K562 (cell line): ENCODE results near the gene ELOF1. TPM values are rescaled to one million over a fixed set of nuclear protein-coding genes. Genes with fewer than 3 reads are reported as not detected.

Source experiments
- CEBPB ChIP-seq: fragments of 450-650 bp; IDR thresholded peaks from 2 replicates; pipeline ENCODE4 v1.6.1; 2016; ENCODE audit warnings: missing genetic modification characterization, missing compliant biosample characterization
- CHCHD3 ChIP-seq: fragments of 250-450 bp; sonication (Bioruptor Pico); IDR thresholded peaks from 2 replicates; pipeline ENCODE4 v2.1.2; 2022; ENCODE audit warnings: mild to moderate bottlenecking
- CREB1 ChIP-seq, 2 experiments: sonication (generic) in 1 of 2; formaldehyde crosslinking in 1 of 2; IDR thresholded peaks; 2 replicates each; pipeline versions ENCODE4 v1.6.1 to v1.8.0; 2012 to 2022; ENCODE audit warnings: inconsistent platforms in 1 of 2, mild to moderate bottlenecking in 1 of 2, missing genetic modification reagents in 1 of 2, moderate library complexity in 1 of 2
- MEF2D ChIP-seq: conservative IDR thresholded peaks from 2 replicates; pipeline ENCODE4 v1.6.1; 2016; ENCODE audit warnings: low read depth, missing genetic modification characterization, missing compliant biosample characterization
- NCOA2 ChIP-seq, 2 experiments: fragments of 450-650 bp; IDR thresholded peaks; 2 replicates each; pipeline ENCODE4 v1.6.1; 2018; ENCODE audit warnings: mild to moderate bottlenecking in 2 of 2, moderate library complexity in 1 of 2; ENCODE audit not compliant: partially characterized antibody in 2 of 2
- NCOA4 ChIP-seq: fragments of 450-650 bp; IDR thresholded peaks from 2 replicates; pipeline ENCODE4 v1.6.1; 2018; ENCODE audit warnings: mild to moderate bottlenecking; ENCODE audit not compliant: partially characterized antibody
- NFATC3 ChIP-seq: fragments of 450-650 bp; IDR thresholded peaks from 2 replicates; pipeline ENCODE4 v1.6.1; 2017; ENCODE audit warnings: mild to moderate bottlenecking
- NFIC ChIP-seq: fragments of 450-650 bp; IDR thresholded peaks from 2 replicates; pipeline ENCODE4 v1.6.1; 2017; ENCODE audit warnings: mild to moderate bottlenecking, inconsistent platforms
- NR2F6 ChIP-seq: fragments of 450-650 bp; formaldehyde crosslinking; IDR thresholded peaks from 2 replicates; pipeline ENCODE4 v1.4.0; 2020; ENCODE audit warnings: mild to moderate bottlenecking
- POLR2H ChIP-seq: IDR thresholded peaks from 2 replicates; pipeline ENCODE4 v1.6.1; 2016; ENCODE audit warnings: missing genetic modification characterization, low read depth, mild to moderate bottlenecking, control low read depth, missing compliant biosample characterization, moderate library complexity
- PRPF4 ChIP-seq: fragments of 200-400 bp; formaldehyde crosslinking; IDR thresholded peaks from one replicate; pipeline ENCODE4 v1.6.1; 2017; ENCODE audit warnings: low read length, low read depth, mild to moderate bottlenecking; ENCODE audit not compliant: insufficient read depth, poor library complexity, severe bottlenecking
- U2AF2 ChIP-seq: fragments of 200-400 bp; formaldehyde crosslinking; optimal IDR thresholded peaks from 2 replicates; pipeline ENCODE3; 2017; ENCODE audit warnings: low read depth, mild to moderate bottlenecking, low read length
- YY1 ChIP-seq, 3 experiments: IDR thresholded peaks; 2 replicates each; pipeline ENCODE4 v1.6.1; 2011; ENCODE audit warnings: low read length in 2 of 3, mild to moderate bottlenecking in 2 of 3, moderate library complexity in 2 of 3, borderline replicate concordance in 1 of 3, control low read depth in 1 of 3, low read depth in 1 of 3; ENCODE audit not compliant: insufficient read depth in 3 of 3, insufficient replicate concordance in 2 of 3, control insufficient read depth in 1 of 3, insufficient read length in 1 of 3; ENCODE audit errors: extremely low read depth in 1 of 3
- ZNF41 ChIP-seq: fragments of 250-450 bp; sonication (Bioruptor Pico); conservative IDR thresholded peaks from 2 replicates; pipeline ENCODE4 v1.4.0; 2020; ENCODE audit warnings: mild to moderate bottlenecking
- ZNF785 ChIP-seq: fragments of 250-450 bp; sonication (Bioruptor Pico); IDR thresholded peaks from 2 replicates; pipeline ENCODE4 v1.4.0; 2020; ENCODE audit warnings: mild to moderate bottlenecking
- polyA plus RNA-seq, 8 experiments: library from polyadenylated mRNA; depleted of rRNA in 4 of 8; stranded (reverse) in 5 of 8; unstranded in 3 of 8; fragments of >200 nt; fragmentation: Nextera tagmentation in 2 of 8; fragmentation: Illumina TruSeq in 1 of 8; extraction: Ambion mirVana in 2 of 8; extraction: Trizol in 1 of 8; gene quantifications; 2 replicates each; pipeline versions ENCODE4 v1.2.1 to v1.2.3, GENCODE V29; 2011 to 2014; ENCODE audit warnings: inconsistent platforms in 1 of 8, missing spikeins in 1 of 8
- total RNA-seq, 7 experiments: library from RNA; depleted of rRNA in 6 of 7; stranded (reverse); fragments of >200 nt in 6 of 7; fragmentation: Illumina TruSeq in 2 of 7; extraction: Trizol in 2 of 7; gene quantifications; 2 replicates each; pipeline versions ENCODE4 v1.2.1 to v1.2.3, GENCODE V29; 2011 to 2021; ENCODE audit warnings: low replicate concordance in 1 of 7
- TF ChIP-seq, protein P1 (sequence below): fragments of 250-450 bp; sonication (Bioruptor Pico); IDR thresholded peaks from 2 replicates; pipeline ENCODE4 v1.8.0; 2022; ENCODE audit warnings: moderate library complexity, mild to moderate bottlenecking, inconsistent platforms
- TF ChIP-seq, protein P2 (sequence below): fragments of 150-350 bp; IDR thresholded peaks from 2 replicates; pipeline ENCODE4 v1.6.1; 2014; ENCODE audit warnings: low read depth, mild to moderate bottlenecking, low read length, borderline replicate concordance
- TF ChIP-seq, protein P3 (sequence below), 2 experiments: IDR thresholded peaks; 2 replicates each; pipeline ENCODE4 v1.6.1; 2011; ENCODE audit warnings: borderline replicate concordance in 1 of 2, control low read depth in 1 of 2, low read depth in 1 of 2, low read length in 1 of 2, mild to moderate bottlenecking in 1 of 2, mixed read lengths in 1 of 2, moderate library complexity in 1 of 2; ENCODE audit not compliant: insufficient read depth in 1 of 2, insufficient read length in 1 of 2, poor library complexity in 1 of 2, severe bottlenecking in 1 of 2; ENCODE audit errors: extremely low read depth in 1 of 2
- TF ChIP-seq, protein P4 (sequence below): IDR thresholded peaks from 2 replicates; pipeline ENCODE4 v1.6.1; 2014; ENCODE audit warnings: antibody characterized with exemption

ELOF1 gene
- total and polyA plus RNA-seq, 9 of the 15 experiments (the other 6 are each of a cell fraction or from before 2014, with no cell fraction given) = 16.7 to 147 (median 74.2) TPM

DNA sequence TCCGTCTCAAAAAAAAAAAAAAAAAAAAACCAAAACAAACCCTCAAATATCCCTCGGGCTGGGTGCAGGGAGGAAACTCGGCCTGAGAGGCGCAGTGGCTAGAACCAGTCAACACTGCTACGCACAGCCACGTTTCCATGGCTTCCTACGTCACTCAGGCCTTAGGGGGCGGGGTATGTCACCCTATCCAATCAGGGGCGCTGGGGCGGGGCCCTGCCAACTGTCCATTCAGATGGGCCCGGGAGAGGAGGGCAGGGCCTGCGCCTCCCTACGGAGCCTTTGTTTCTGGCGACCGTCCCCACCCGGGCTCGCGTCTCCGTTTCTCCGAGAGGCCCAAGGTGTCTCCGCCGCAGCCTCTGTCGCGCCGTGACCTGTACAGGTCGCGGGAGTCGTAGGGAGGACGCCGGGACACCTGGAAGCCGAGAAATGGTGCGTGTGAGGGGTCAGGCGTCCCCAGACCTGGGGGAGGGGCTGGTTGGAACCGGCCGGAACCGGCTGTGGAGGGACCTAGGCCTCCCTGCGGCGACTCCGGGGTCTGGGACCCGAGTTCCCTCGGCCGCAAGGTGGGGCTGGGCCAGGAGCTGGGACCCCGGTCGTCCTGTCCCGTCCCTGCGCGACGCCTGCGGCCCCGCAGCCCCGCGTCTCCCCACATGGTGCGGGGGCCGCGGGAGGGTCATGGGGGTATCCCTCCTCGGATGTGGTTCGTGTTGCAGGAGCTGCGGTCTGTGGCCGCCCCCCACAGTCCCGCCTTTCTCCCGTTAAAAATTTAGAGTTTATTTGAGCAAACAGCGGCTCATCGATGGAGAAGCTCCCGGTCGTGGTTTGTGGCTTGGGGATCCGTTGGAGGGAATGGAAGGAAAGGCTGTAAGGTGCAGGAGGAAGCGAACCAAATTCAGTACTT, 38.4 kb upstream of the ELOF1 start, which contains the start of gene ZNF627 (continued):
- TF ChIP-seq, protein P1, sequence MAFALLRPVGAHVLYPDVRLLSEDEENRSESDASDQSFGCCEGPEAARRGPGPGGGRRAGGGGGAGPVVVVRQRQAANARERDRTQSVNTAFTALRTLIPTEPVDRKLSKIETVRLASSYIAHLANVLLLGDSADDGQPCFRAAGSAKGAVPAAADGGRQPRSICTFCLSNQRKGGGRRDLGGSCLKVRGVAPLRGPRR (CRISPR knock-in tag) = no peak
- TF ChIP-seq, protein P2, sequence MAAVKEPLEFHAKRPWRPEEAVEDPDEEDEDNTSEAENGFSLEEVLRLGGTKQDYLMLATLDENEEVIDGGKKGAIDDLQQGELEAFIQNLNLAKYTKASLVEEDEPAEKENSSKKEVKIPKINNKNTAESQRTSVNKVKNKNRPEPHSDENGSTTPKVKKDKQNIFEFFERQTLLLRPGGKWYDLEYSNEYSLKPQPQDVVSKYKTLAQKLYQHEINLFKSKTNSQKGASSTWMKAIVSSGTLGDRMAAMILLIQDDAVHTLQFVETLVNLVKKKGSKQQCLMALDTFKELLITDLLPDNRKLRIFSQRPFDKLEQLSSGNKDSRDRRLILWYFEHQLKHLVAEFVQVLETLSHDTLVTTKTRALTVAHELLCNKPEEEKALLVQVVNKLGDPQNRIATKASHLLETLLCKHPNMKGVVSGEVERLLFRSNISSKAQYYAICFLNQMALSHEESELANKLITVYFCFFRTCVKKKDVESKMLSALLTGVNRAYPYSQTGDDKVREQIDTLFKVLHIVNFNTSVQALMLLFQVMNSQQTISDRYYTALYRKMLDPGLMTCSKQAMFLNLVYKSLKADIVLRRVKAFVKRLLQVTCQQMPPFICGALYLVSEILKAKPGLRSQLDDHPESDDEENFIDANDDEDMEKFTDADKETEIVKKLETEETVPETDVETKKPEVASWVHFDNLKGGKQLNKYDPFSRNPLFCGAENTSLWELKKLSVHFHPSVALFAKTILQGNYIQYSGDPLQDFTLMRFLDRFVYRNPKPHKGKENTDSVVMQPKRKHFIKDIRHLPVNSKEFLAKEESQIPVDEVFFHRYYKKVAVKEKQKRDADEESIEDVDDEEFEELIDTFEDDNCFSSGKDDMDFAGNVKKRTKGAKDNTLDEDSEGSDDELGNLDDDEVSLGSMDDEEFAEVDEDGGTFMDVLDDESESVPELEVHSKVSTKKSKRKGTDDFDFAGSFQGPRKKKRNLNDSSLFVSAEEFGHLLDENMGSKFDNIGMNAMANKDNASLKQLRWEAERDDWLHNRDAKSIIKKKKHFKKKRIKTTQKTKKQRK = no peak
- TF ChIP-seq ZNF785 (CRISPR knock-in tag) (no peak), NFATC3 (no peak), CREB1 (IDR thresholded peaks at IDR 0.05) (peak; percentile 72), CREB1 (CRISPR knock-in tag; IDR thresholded peaks at IDR 0.05) (peak; percentile 78), MEF2D (tag) (no peak), NFIC (peak; percentile 70), CHCHD3 (CRISPR knock-in tag) (0 out of 2 replicates have a peak, but pooled peaks have one; percentile 8), NR2F6 (CRISPR knock-in tag) (no peak), YY1 (IDR thresholded peaks at IDR 0.05; ENCODE audit: borderline replicate concordance in 1 of 3, control insufficient read depth in 1 of 3, extremely low read depth in 1 of 3, insufficient read depth in 3 of 3, insufficient read length in 1 of 3, insufficient replicate concordance in 2 of 3, low read depth in 1 of 3, low read length in 2 of 3) (peak in 2 of 3 experiments; percentile 10 to 46), NCOA4 (no peak), POLR2H (peak; percentile 95), PRPF4 (peak; percentile 58), CEBPB (tag) (no peak), NCOA2 (IDR thresholded peaks at IDR 0.05; ENCODE audit: partially characterized antibody in 2 of 2) (no peak), ZNF41 (CRISPR knock-in tag) (no peak), U2AF2 (no peak)
- TF ChIP-seq, protein P3, sequence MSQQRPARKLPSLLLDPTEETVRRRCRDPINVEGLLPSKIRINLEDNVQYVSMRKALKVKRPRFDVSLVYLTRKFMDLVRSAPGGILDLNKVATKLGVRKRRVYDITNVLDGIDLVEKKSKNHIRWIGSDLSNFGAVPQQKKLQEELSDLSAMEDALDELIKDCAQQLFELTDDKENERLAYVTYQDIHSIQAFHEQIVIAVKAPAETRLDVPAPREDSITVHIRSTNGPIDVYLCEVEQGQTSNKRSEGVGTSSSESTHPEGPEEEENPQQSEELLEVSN (IDR thresholded peaks at IDR 0.05; ENCODE audit: borderline replicate concordance in 1 of 2, extremely low read depth in 1 of 2, insufficient read depth in 1 of 2, insufficient read length in 1 of 2, low read depth in 1 of 2, low read length in 1 of 2, poor library complexity in 1 of 2, severe bottlenecking in 1 of 2) = peak in 1 of 2 experiments; percentile 58
- TF ChIP-seq, protein P4, sequence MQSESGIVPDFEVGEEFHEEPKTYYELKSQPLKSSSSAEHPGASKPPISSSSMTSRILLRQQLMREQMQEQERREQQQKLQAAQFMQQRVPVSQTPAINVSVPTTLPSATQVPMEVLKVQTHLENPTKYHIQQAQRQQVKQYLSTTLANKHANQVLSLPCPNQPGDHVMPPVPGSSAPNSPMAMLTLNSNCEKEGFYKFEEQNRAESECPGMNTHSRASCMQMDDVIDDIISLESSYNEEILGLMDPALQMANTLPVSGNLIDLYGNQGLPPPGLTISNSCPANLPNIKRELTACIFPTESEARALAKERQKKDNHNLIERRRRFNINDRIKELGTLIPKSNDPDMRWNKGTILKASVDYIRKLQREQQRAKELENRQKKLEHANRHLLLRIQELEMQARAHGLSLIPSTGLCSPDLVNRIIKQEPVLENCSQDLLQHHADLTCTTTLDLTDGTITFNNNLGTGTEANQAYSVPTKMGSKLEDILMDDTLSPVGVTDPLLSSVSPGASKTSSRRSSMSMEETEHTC = no peak
